K562 (cell line): Measurements from ENCODE around the gene TDRD10. TPM values are rescaled to one million over a fixed set of nuclear protein-coding genes. Genes with fewer than 3 reads are reported as not detected.

Experiments
- ADNP ChIP-seq: fragments of 200-800 bp; sonication (Bioruptor generic); IDR thresholded peaks from 2 replicates; pipeline ENCODE4 v1.6.1; 2016; ENCODE audit warnings: missing genetic modification characterization, missing compliant biosample characterization
- BRF1 ChIP-seq: IDR thresholded peaks from 3 replicates; pipeline ENCODE4 v1.6.1; 2011; ENCODE audit warnings: borderline replicate concordance, mild to moderate bottlenecking; ENCODE audit not compliant: insufficient read length; ENCODE audit errors: extremely low read depth
- CC2D1A ChIP-seq: fragments of 450-650 bp; IDR thresholded peaks from 2 replicates; pipeline ENCODE4 v1.6.1; 2017; ENCODE audit warnings: mild to moderate bottlenecking
- CTBP1 ChIP-seq: fragments of 450-650 bp; IDR thresholded peaks from 2 replicates; pipeline ENCODE4 v1.6.1; 2016; ENCODE audit warnings: borderline replicate concordance
- EHMT2 ChIP-seq: fragments of 450-650 bp; IDR thresholded peaks from 2 replicates; pipeline ENCODE4 v1.6.1; 2018; ENCODE audit warnings: antibody characterized with exemption
- ETV5 ChIP-seq: sonication (generic); formaldehyde crosslinking; IDR thresholded peaks from 2 replicates; pipeline ENCODE4 v1.4.0; 2020; ENCODE audit warnings: low read depth, mild to moderate bottlenecking, missing genetic modification reagents
- GABPA ChIP-seq: fragments of 200-800 bp; sonication (Bioruptor generic); conservative IDR thresholded peaks from 2 replicates; pipeline ENCODE4 v1.6.1; 2016; ENCODE audit warnings: low read depth, missing genetic modification characterization, missing compliant biosample characterization
- HDAC2 ChIP-seq: fragments of 450-650 bp; IDR thresholded peaks from 2 replicates; pipeline ENCODE4 v1.6.1; 2016; ENCODE audit warnings: mild to moderate bottlenecking
- JUNB ChIP-seq: fragments of 450-650 bp; formaldehyde crosslinking; conservative IDR thresholded peaks from 2 replicates; pipeline ENCODE4 v1.4.0; 2020; ENCODE audit warnings: mild to moderate bottlenecking
- KLF13 ChIP-seq: fragments of 450-650 bp; IDR thresholded peaks from 2 replicates; pipeline ENCODE4 v1.6.1; 2016; ENCODE audit warnings: missing genetic modification characterization, low read depth, mild to moderate bottlenecking, missing compliant biosample characterization, moderate library complexity, borderline replicate concordance
- NFE2 ChIP-seq: IDR thresholded peaks from 2 replicates; pipeline ENCODE4 v1.6.1; 2014; ENCODE audit warnings: antibody characterized with exemption, low read depth
- RB1 ChIP-seq: fragments of 450-650 bp; IDR thresholded peaks from 2 replicates; pipeline ENCODE4 v1.6.1; 2017; ENCODE audit warnings: low read depth, mild to moderate bottlenecking
- RBM22 ChIP-seq: fragments of 200-400 bp; formaldehyde crosslinking; IDR thresholded peaks from 2 replicates; pipeline ENCODE4 v1.6.1; 2018; ENCODE audit warnings: low read length, low read depth; ENCODE audit not compliant: poor library complexity, severe bottlenecking
- SMC3 ChIP-seq: conservative IDR thresholded peaks from 2 replicates; pipeline ENCODE4 v1.6.1; 2011; ENCODE audit warnings: low read depth, low read length, improper control_type of control experiment; ENCODE audit not compliant: insufficient read depth
- SREBF1 ChIP-seq: fragments of 150-350 bp; IDR thresholded peaks from 2 replicates; pipeline ENCODE4 v1.6.1; 2014; ENCODE audit warnings: antibody characterized with exemption, low read depth, low read length, borderline replicate concordance
- TCF7 ChIP-seq: sonication (generic); IDR thresholded peaks from 2 replicates; pipeline ENCODE4 v1.6.1; 2016; ENCODE audit warnings: antibody characterized with exemption, borderline replicate concordance
- U2AF1 ChIP-seq: fragments of 200-400 bp; formaldehyde crosslinking; optimal IDR thresholded peaks from 2 replicates; pipeline ENCODE3; 2017; ENCODE audit warnings: mild to moderate bottlenecking, low read depth, low read length, moderate library complexity
- polyA plus RNA-seq, 8 experiments: library from polyadenylated mRNA; depleted of rRNA in 4 of 8; stranded (reverse) in 5 of 8; unstranded in 3 of 8; fragments of >200 nt; fragmentation: Nextera tagmentation in 2 of 8; fragmentation: Illumina TruSeq in 1 of 8; extraction: Ambion mirVana in 2 of 8; extraction: Trizol in 1 of 8; gene quantifications; 2 replicates each; pipeline versions ENCODE4 v1.2.1 to v1.2.3, GENCODE V29; 2011 to 2014; ENCODE audit warnings: inconsistent platforms in 1 of 8, missing spikeins in 1 of 8
- total RNA-seq, 7 experiments: library from RNA; depleted of rRNA in 6 of 7; stranded (reverse); fragments of >200 nt in 6 of 7; fragmentation: Illumina TruSeq in 2 of 7; extraction: Trizol in 2 of 7; gene quantifications; 2 replicates each; pipeline versions ENCODE4 v1.2.1 to v1.2.3, GENCODE V29; 2011 to 2021; ENCODE audit warnings: low replicate concordance in 1 of 7
- TF ChIP-seq, protein P1 (sequence below): fragments of 150-350 bp; conservative IDR thresholded peaks from 2 replicates; pipeline ENCODE4 v1.6.1; 2014; ENCODE audit warnings: low read length
- TF ChIP-seq, protein P2 (sequence below): fragments of 450-650 bp; conservative IDR thresholded peaks from 2 replicates; pipeline ENCODE4 v1.6.1; 2016; ENCODE audit warnings: missing genetic modification characterization, low read depth, mild to moderate bottlenecking, missing compliant biosample characterization, moderate library complexity
- TF ChIP-seq, protein P3 (sequence below): fragments of 450-650 bp; IDR thresholded peaks from one replicate; pipeline ENCODE4 v1.6.1; 2018; ENCODE audit warnings: mild to moderate bottlenecking, moderate library complexity; ENCODE audit not compliant: partially characterized antibody
- TF ChIP-seq, protein P4 (sequence below): sonication (generic); IDR thresholded peaks from 2 replicates; pipeline ENCODE4 v1.6.1; 2016

The TDRD10 gene
- total and polyA plus RNA-seq, 9 of the 15 experiments (the other 6 are each of a cell fraction or from before 2014, with no cell fraction given) = not detected

DNA sequence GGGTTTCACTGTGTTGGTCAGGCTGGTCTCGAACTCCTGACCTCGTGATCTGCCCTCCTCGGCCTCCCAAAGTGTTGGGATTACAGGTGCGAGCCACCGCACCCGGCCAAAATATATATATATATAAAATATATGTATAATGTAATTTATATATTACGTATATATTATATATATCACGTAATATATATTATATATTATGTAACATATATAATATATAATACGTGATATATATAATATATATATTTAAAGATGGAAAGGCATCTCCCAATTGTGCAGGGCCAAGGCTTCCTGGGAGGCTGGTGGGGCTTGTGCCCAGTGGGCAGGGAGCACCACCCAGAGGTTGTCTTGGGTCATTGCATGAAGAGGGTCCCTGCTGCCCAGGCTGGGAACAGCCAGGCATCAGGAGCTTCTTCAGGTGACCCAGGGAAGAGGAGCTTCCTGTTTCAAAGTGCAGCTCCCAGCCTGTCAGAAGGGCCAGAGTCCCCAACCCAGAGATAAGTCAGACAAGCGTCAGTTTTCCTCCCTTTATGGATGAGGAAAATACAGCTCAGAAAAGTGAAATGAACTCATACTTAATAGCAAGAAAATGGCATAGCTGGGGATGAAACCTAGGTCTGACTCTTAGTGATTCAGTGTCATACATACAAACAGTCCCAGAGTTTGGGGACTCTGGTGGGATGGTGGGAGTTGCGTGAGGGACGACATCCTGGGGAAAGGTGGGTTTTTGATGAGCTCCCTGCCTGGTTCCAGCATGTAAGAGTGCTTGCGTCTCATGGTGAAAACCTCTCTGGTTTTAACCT is 44.4 kb downstream of the TDRD10 start (continued):
- TF ChIP-seq GABPA (tag) = no peak
- TF ChIP-seq SMC3 = peak; percentile 83
- no peak for TF ChIP-seq ETV5 (CRISPR knock-in tag)
- no peak for TF ChIP-seq ADNP
- no peak for TF ChIP-seq NFE2
- TF ChIP-seq, protein P1, sequence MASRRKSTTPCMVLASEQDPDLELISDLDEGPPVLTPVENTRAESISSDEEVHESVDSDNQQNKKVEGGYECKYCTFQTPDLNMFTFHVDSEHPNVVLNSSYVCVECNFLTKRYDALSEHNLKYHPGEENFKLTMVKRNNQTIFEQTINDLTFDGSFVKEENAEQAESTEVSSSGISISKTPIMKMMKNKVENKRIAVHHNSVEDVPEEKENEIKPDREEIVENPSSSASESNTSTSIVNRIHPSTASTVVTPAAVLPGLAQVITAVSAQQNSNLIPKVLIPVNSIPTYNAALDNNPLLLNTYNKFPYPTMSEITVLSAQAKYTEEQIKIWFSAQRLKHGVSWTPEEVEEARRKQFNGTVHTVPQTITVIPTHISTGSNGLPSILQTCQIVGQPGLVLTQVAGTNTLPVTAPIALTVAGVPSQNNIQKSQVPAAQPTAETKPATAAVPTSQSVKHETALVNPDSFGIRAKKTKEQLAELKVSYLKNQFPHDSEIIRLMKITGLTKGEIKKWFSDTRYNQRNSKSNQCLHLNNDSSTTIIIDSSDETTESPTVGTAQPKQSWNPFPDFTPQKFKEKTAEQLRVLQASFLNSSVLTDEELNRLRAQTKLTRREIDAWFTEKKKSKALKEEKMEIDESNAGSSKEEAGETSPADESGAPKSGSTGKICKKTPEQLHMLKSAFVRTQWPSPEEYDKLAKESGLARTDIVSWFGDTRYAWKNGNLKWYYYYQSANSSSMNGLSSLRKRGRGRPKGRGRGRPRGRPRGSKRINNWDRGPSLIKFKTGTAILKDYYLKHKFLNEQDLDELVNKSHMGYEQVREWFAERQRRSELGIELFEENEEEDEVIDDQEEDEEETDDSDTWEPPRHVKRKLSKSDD = no peak
- TF ChIP-seq, protein P2, sequence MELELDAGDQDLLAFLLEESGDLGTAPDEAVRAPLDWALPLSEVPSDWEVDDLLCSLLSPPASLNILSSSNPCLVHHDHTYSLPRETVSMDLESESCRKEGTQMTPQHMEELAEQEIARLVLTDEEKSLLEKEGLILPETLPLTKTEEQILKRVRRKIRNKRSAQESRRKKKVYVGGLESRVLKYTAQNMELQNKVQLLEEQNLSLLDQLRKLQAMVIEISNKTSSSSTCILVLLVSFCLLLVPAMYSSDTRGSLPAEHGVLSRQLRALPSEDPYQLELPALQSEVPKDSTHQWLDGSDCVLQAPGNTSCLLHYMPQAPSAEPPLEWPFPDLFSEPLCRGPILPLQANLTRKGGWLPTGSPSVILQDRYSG (tag) = no peak
- TF ChIP-seq CC2D1A = 0 out of 2 replicates have a peak, but pooled peaks have one; percentile 21
- no peak for TF ChIP-seq HDAC2
- TF ChIP-seq U2AF1 = no peak
- TF ChIP-seq KLF13 (tag) = no peak
- TF ChIP-seq EHMT2 = no peak
- TF ChIP-seq CTBP1 = peak; percentile 31; the same call in 1 of the 2 replicates
- TF ChIP-seq, protein P3, sequence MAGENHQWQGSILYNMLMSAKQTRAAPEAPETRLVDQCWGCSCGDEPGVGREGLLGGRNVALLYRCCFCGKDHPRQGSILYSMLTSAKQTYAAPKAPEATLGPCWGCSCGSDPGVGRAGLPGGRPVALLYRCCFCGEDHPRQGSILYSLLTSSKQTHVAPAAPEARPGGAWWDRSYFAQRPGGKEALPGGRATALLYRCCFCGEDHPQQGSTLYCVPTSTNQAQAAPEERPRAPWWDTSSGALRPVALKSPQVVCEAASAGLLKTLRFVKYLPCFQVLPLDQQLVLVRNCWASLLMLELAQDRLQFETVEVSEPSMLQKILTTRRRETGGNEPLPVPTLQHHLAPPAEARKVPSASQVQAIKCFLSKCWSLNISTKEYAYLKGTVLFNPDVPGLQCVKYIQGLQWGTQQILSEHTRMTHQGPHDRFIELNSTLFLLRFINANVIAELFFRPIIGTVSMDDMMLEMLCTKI = no peak
- TF ChIP-seq, protein P4, sequence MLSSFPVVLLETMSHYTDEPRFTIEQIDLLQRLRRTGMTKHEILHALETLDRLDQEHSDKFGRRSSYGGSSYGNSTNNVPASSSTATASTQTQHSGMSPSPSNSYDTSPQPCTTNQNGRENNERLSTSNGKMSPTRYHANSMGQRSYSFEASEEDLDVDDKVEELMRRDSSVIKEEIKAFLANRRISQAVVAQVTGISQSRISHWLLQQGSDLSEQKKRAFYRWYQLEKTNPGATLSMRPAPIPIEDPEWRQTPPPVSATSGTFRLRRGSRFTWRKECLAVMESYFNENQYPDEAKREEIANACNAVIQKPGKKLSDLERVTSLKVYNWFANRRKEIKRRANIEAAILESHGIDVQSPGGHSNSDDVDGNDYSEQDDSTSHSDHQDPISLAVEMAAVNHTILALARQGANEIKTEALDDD = no peak
- no peak for TF ChIP-seq JUNB (CRISPR knock-in tag)
- TF ChIP-seq RB1 = 0 out of 2 replicates have a peak, but pooled peaks have one; percentile 16
- no peak for TF ChIP-seq TCF7
- TF ChIP-seq SREBF1 = no peak
- TF ChIP-seq BRF1 = no peak
- no peak for TF ChIP-seq RBM22
